Loucy (cell line): ENCODE data around the gene CCDC81.

Experiments
- EZH2phosphoT487 ChIP-seq: fragments of 200-600 bp; IDR thresholded peaks from 2 replicates; pipeline ENCODE4 v1.6.1; 2018; ENCODE audit warnings: antibody characterized with exemption, mild to moderate bottlenecking, moderate library complexity, borderline replicate concordance
- TF ChIP-seq, protein P1 (sequence below): fragments of 200-600 bp; sonication (generic); conservative IDR thresholded peaks from 2 replicates; pipeline ENCODE4 v1.5.1; 2014; ENCODE audit warnings: mild to moderate bottlenecking, antibody characterized with exemption, low read length

DNA sequence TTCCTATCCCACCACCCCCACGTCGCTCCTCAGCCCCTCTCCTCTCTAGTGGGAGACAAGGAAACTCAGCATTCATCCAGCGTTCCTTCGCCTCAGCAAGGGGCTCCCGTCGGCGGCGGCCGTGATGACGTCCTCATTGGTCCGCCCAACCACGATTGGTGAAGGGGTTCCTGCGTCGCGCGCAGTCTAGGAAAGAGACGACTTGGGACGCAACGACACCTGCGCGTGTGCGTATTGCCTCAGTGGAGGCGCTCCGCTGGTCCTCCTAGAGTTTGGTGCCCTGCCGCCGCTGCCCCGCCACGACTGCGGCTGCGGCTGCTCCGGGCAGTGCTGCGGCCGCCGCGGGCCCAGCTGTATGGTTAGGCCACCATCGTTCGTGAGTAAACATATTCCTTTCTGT is 56.6 kb downstream of the CCDC81 start:
- TF ChIP-seq, protein P1, sequence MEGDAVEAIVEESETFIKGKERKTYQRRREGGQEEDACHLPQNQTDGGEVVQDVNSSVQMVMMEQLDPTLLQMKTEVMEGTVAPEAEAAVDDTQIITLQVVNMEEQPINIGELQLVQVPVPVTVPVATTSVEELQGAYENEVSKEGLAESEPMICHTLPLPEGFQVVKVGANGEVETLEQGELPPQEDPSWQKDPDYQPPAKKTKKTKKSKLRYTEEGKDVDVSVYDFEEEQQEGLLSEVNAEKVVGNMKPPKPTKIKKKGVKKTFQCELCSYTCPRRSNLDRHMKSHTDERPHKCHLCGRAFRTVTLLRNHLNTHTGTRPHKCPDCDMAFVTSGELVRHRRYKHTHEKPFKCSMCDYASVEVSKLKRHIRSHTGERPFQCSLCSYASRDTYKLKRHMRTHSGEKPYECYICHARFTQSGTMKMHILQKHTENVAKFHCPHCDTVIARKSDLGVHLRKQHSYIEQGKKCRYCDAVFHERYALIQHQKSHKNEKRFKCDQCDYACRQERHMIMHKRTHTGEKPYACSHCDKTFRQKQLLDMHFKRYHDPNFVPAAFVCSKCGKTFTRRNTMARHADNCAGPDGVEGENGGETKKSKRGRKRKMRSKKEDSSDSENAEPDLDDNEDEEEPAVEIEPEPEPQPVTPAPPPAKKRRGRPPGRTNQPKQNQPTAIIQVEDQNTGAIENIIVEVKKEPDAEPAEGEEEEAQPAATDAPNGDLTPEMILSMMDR = no peak
- no peak for TF ChIP-seq EZH2phosphoT487
